ENCODE data around the gene JARID2. TPM values are rescaled to one million over a fixed set of nuclear protein-coding genes. Genes with fewer than 3 reads are reported as not detected.

Gene JARID2
- total RNA-seq, 6 experiments from 2014 or later = 2.5 to 3.9 (median 3.0) TPM

DNA sequence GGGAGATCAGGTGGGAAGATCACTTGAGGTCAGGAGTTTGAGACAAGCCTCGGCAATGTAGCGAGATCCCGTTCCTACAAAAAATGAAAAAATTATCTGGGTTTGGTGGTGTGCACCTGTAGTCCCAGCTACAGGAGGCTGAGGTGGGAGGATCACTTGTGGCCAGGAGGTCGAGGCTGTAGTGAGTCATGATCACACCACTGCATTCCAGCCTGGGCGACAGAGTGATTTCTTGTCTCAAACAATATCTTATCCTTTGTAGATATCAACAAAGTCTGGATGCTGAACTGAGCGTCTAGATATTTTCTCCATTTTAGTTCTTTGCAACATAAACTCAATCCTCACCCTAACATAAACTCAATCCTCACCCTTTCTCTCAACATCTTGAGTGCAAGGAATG is 219.3 kb downstream of the JARID2 start:
- Histone ChIP-seq H3K27me3 (no peaks in the 10 kb centered on the region), H3K36me3 (peaks cover 0 to 6% (median 0%) of the 10 kb centered on the region in 4 donors), H3K4me3 (no peak overlapping the region), H3K4me1 (peaks cover 0 to 15% (median 3%) of the 10 kb centered on the region in 4 donors), H3K9me3 (no peaks in the 10 kb centered on the region), H3K27ac (no peak overlapping the region)
- WGBS (ENCODE audit: insufficient coverage, low coverage, low lambda C conversion rate, missing lambda C conversion rate) = 69% methylated on average over 5 of the region's 6 CpGs
- ATAC-seq = no peak
- DNase-seq = no peak
- TF ChIP-seq, protein P1, sequence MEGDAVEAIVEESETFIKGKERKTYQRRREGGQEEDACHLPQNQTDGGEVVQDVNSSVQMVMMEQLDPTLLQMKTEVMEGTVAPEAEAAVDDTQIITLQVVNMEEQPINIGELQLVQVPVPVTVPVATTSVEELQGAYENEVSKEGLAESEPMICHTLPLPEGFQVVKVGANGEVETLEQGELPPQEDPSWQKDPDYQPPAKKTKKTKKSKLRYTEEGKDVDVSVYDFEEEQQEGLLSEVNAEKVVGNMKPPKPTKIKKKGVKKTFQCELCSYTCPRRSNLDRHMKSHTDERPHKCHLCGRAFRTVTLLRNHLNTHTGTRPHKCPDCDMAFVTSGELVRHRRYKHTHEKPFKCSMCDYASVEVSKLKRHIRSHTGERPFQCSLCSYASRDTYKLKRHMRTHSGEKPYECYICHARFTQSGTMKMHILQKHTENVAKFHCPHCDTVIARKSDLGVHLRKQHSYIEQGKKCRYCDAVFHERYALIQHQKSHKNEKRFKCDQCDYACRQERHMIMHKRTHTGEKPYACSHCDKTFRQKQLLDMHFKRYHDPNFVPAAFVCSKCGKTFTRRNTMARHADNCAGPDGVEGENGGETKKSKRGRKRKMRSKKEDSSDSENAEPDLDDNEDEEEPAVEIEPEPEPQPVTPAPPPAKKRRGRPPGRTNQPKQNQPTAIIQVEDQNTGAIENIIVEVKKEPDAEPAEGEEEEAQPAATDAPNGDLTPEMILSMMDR (IDR thresholded peaks at IDR 0.05) = no peak
- no peak for TF ChIP-seq POLR2A (IDR thresholded peaks at IDR 0.05)
- intact Hi-C loops (cut with DNase I) = no loop called here

DNA sequence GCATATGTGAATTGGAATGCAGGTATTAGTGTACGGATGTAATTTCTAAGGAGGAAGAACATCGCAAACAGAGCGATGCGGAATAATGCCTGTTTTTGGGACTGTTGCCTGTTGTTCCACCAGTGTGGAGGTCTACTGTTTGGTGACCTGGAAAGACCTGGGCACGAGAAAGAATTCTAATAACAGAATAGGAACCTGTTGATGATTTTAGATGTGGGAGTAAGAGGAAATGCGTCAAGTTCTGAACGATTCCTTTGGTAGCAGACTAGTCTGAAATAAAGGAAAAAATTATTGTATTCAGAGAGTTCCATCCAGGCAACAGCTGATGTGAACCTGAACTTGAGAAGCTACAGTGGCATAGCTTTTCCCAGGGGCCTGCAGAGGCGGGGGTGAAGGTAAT is 224.9 kb downstream of the JARID2 start:
- Histone ChIP-seq H3K4me1 (no peaks in the 10 kb centered on the region), H3K27me3 (no peaks in the 10 kb centered on the region), H3K27ac (no peak overlapping the region), H3K4me3 (no peak overlapping the region), H3K9me3 (no peaks in the 10 kb centered on the region), H3K36me3 (peaks cover 0 to 6% (median 0%) of the 10 kb centered on the region in 4 donors)
- intact Hi-C loops (cut with DNase I) = no loop called here
- no peak for ATAC-seq
- WGBS (ENCODE audit: insufficient coverage, low coverage, low lambda C conversion rate, missing lambda C conversion rate) = over 99% methylated on average over 8 of the region's 8 CpGs
- TF ChIP-seq, protein P1 (IDR thresholded peaks at IDR 0.05) = no peak
- TF ChIP-seq POLR2A (IDR thresholded peaks at IDR 0.05) = no peak
- DNase-seq = no peak

- 48% methylated on average over 3 of the region's 3 CpGs for WGBS (ENCODE audit: insufficient coverage, low coverage, low lambda C conversion rate, missing lambda C conversion rate)
- H3K4me3 ChIP-seq = no peak overlapping the region
- H3K9me3 ChIP-seq = no peaks in the 10 kb centered on the region
- intact Hi-C loops (cut with DNase I) = no loop called here
- H3K27me3 ChIP-seq = no peaks in the 10 kb centered on the region
- H3K36me3 ChIP-seq = peaks cover 0 to 6% (median 0%) of the 10 kb centered on the region in 4 donors
- H3K4me1 ChIP-seq = no peaks in the 10 kb centered on the region
- TF ChIP-seq POLR2A (IDR thresholded peaks at IDR 0.05) = no peak
- TF ChIP-seq, protein P1 (IDR thresholded peaks at IDR 0.05) = no peak
- H3K27ac ChIP-seq = no peak overlapping the region
- peak in 1 of 4 donors; percentile 17 for ATAC-seq
- DNase-seq = no peak
Measured at GRCh38 chr6:15472621-15473020, 226.8 kb downstream of the JARID2 start.

DNA sequence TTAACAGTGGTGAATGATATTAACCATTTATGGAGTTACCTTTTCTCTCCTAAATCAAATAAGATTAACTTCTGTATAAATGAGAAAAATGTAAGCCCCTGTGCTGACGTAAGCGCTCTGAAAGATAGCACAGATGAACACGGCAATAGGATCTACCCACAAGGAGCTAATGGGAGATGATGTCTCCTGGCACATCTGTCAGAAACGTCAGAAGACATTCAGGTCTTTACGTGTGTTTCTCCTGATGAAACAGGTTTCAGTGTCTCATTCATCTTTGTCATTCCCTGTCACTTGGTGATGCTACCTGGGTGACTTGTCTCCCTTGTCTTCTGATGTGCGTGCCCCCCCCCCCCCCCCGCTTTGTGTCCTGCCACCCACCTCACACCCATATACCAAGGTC is 227.3 kb downstream of the JARID2 start:
- intact Hi-C loops (cut with DNase I) = no loop called here
- TF ChIP-seq, protein P1 (IDR thresholded peaks at IDR 0.05) = no peak
- TF ChIP-seq POLR2A (IDR thresholded peaks at IDR 0.05) = no peak
- H3K27ac ChIP-seq = peak overlapping the region in 1 of 3 donors; percentile 24
- 96% methylated on average over 3 of the region's 7 CpGs for WGBS (ENCODE audit: insufficient coverage, low coverage, low lambda C conversion rate, missing lambda C conversion rate)
- DNase-seq (no peak), ATAC-seq (no peak)
- H3K4me3 ChIP-seq = no peak overlapping the region
- H3K4me1 ChIP-seq = no peaks in the 10 kb centered on the region
- H3K9me3 ChIP-seq = no peaks in the 10 kb centered on the region
- peaks cover 0 to 6% (median 0%) of the 10 kb centered on the region in 4 donors for H3K36me3 ChIP-seq
- H3K27me3 ChIP-seq = no peaks in the 10 kb centered on the region

DNA sequence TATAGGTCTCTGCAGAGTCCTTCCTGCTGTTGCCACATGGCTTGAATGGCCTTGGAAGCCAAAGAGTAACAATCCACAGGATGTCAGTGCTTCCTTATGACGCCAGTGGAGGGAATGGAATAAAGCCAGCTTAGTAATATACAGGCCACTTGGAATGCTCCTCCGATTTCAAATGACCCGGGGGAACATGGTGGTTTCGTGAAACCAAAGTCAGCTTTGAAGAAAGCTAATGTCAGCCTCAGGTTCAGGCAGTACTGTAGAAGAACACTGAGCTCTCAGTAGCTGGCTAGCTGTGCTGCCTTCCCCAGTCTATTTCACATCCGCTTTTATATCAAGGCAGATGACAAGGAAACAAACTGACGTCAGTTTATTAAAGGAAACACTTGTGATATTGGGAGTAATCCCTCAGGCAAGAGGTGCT is 227.9 kb downstream of the JARID2 start:
- TF ChIP-seq POLR2A (IDR thresholded peaks at IDR 0.05) = no peak
- TF ChIP-seq, protein P1 (IDR thresholded peaks at IDR 0.05) = no peak
- DNase-seq (no peak), ATAC-seq (peak; percentile 50 to 84 (median 72))
- Histone ChIP-seq H3K9me3 (no peaks in the 10 kb centered on the region), H3K27ac (peak overlapping the region in 1 of 3 donors; percentile 24), H3K36me3 (peaks cover 0 to 2% (median 0%) of the 10 kb centered on the region in 4 donors), H3K27me3 (no peaks in the 10 kb centered on the region), H3K4me1 (no peaks in the 10 kb centered on the region), H3K4me3 (no peak overlapping the region)
- 51% methylated on average over 6 of the region's 6 CpGs for WGBS (ENCODE audit: insufficient coverage, low coverage, low lambda C conversion rate, missing lambda C conversion rate)
- intact Hi-C loops (cut with DNase I) = no loop called here
